Urinary bladder (tissue), 4 donors: ENCODE data around the gene MAD2L2. TPM values are rescaled to one million over a fixed set of nuclear protein-coding genes. Genes with fewer than 3 reads are reported as not detected.

Experiments used
- DNase-seq: peaks from one replicate; pipeline ENCODE4 v3.0.0-alpha.2; 2015; ENCODE audit errors: extremely low spot score
- H3K27ac ChIP-seq: one replicate; pipeline ENCODE4 v1.5.1; 2013; ENCODE audit warnings: low read depth, mild to moderate bottlenecking, moderate library complexity
- H3K36me3 ChIP-seq: one replicate; pipeline ENCODE4 v1.6.1; 2013; ENCODE audit warnings: mild to moderate bottlenecking, moderate library complexity; ENCODE audit not compliant: insufficient read depth
- H3K4me1 ChIP-seq: one replicate; pipeline ENCODE4 v1.6.1; 2013; ENCODE audit warnings: mild to moderate bottlenecking, moderate library complexity; ENCODE audit not compliant: insufficient read depth
- H3K4me3 ChIP-seq: one replicate; pipeline ENCODE4 v1.5.1; 2013; ENCODE audit warnings: low read depth, low read length
- WGBS: extraction: QIAGEN DNeasy Blood & Tissue Kit; methylation state at CpG from one replicate; pipeline ENCODE4 v1.1.7; 2013; 5-methylcytosine and 5-hydroxymethylcytosine counted together
- polyA plus RNA-seq: library from polyadenylated mRNA; stranded (reverse); fragments of 200-250 nt; gene quantifications from one replicate; pipeline ENCODE4 v1.2.3, GENCODE V29; 2013
- total RNA-seq: library from RNA; depleted of rRNA; stranded (reverse); fragments of >200 nt; gene quantifications from one replicate; pipeline ENCODE4 v1.2.3, GENCODE V29; 2014
- donor health status: healthy with polysubstance abuse.
- donor health status: healthy.

Gene MAD2L2
- total and polyA plus RNA-seq, 2 donors, result 20.5 to 47.1 TPM

GRCh38 chr1:11634365-11635192 is 46.4 kb downstream of the MAD2L2 start:
- H3K27ac ChIP-seq, result no peak overlapping the region
- no peak overlapping the region for H3K4me3 ChIP-seq
- no peaks in the 10 kb centered on the region for H3K36me3 ChIP-seq
- 73% methylated on average over 11 of the region's 11 CpGs for whole genome bisulfite sequencing
- no peak for DNase-seq
- no peaks in the 10 kb centered on the region for H3K4me1 ChIP-seq

- Histone ChIP-seq H3K4me3 (no peak overlapping the region), H3K4me1 (no peaks in the 10 kb centered on the region), H3K27ac (no peak overlapping the region), H3K36me3 (no peaks in the 10 kb centered on the region)
- 46% methylated on average over 15 of the region's 15 CpGs for WGBS
- no peak for DNase-seq
These were observed 51.5 kb downstream of the MAD2L2 start for GRCh38 chr1:11629184-11630016.

GRCh38 chr1:11628767-11629166 is 52.2 kb downstream of the MAD2L2 start:
- Histone ChIP-seq H3K4me1 (no peaks in the 10 kb centered on the region), H3K36me3 (no peaks in the 10 kb centered on the region), H3K4me3 (no peak overlapping the region), H3K27ac (no peak overlapping the region)
- WGBS, result 93% methylated on average over 7 of the region's 7 CpGs
- DNase-seq, result no peak

GRCh38 chr1:11626551-11626950 is 54.4 kb downstream of the MAD2L2 start:
- WGBS, result 70% methylated on average over 3 of the region's 3 CpGs
- Histone ChIP-seq H3K27ac (no peak overlapping the region), H3K4me1 (no peaks in the 10 kb centered on the region), H3K4me3 (no peak overlapping the region), H3K36me3 (no peaks in the 10 kb centered on the region)
- no peak for DNase-seq

Other genes with a start within 250 kb of the MAD2L2 start
- 0.16 TPM for gene DISP3, start 202.0 kb downstream of the MAD2L2 start, total RNA-seq
- gene DISP3, start 202.0 kb downstream of the MAD2L2 start, polyA plus RNA-seq, result 0.04 TPM
- 0.42 TPM for gene FBXO2, start 26.7 kb downstream of the MAD2L2 start, total RNA-seq
- 5.5 TPM for gene FBXO2, start 26.7 kb downstream of the MAD2L2 start, polyA plus RNA-seq
- 6.2 TPM for gene FBXO44, start 26.3 kb downstream of the MAD2L2 start, total RNA-seq
- gene FBXO44, start 26.3 kb downstream of the MAD2L2 start, polyA plus RNA-seq, result 24.3 TPM
- gene FBXO6, start 16.9 kb downstream of the MAD2L2 start, total RNA-seq, result 4.0 TPM
- 13.2 TPM for gene FBXO6, start 16.9 kb downstream of the MAD2L2 start, polyA plus RNA-seq
- 0.21 TPM for gene DRAXIN, start 10.6 kb upstream of the MAD2L2 start, total RNA-seq
- gene DRAXIN, start 10.6 kb upstream of the MAD2L2 start, polyA plus RNA-seq, result 0.01 TPM
- 21.4 TPM for gene AGTRAP, start 55.0 kb upstream of the MAD2L2 start, total RNA-seq
- 81.8 TPM for gene AGTRAP, start 55.0 kb upstream of the MAD2L2 start, polyA plus RNA-seq
- gene C1orf167, start 81.0 kb upstream of the MAD2L2 start, total RNA-seq, result 0.42 TPM
- 3.2 TPM for gene C1orf167, start 81.0 kb upstream of the MAD2L2 start, polyA plus RNA-seq
- 26.9 TPM for gene MTHFR, start 124.8 kb upstream of the MAD2L2 start, total RNA-seq
- gene MTHFR, start 124.8 kb upstream of the MAD2L2 start, polyA plus RNA-seq, result 20.1 TPM
- 9.9 TPM for gene CLCN6, start 125.0 kb upstream of the MAD2L2 start, total RNA-seq
- gene CLCN6, start 125.0 kb upstream of the MAD2L2 start, polyA plus RNA-seq, result 13.7 TPM
- gene NPPA, start 166.6 kb upstream of the MAD2L2 start, total RNA-seq, result not detected
- 1.0 TPM for gene NPPA, start 166.6 kb upstream of the MAD2L2 start, polyA plus RNA-seq
- not detected for gene NPPB, start 177.8 kb upstream of the MAD2L2 start, total RNA-seq
- not detected for gene NPPB, start 177.8 kb upstream of the MAD2L2 start, polyA plus RNA-seq
- 19.1 TPM for gene KIAA2013, start 245.3 kb upstream of the MAD2L2 start, total RNA-seq
- 71.5 TPM for gene KIAA2013, start 245.3 kb upstream of the MAD2L2 start, polyA plus RNA-seq